Measurements from ENCODE around the gene BRWD1. TPM values are rescaled to one million over a fixed set of nuclear protein-coding genes. Genes with fewer than 3 reads are reported as not detected.
"Not testable (repeated sequence)": the region's sequence is repeated elsewhere in the genome, so short reads cannot be mapped to it uniquely, and the experiment has no call there.

BRWD1 gene
- total RNA-seq, 1 experiment from 2014 or later: 29.5 TPM

GRCh38 chr21:39164523-39164922 is 148.9 kb downstream of the BRWD1 start:
- no peak for DNase-seq (ENCODE audit: low read depth, low spot score)
- in situ Hi-C loops (cut with HindIII; ENCODE audit: low pct_unique_long_range_greater_than_20kb, low sequenced_read_pairs): no loop called here

- no peak for DNase-seq (ENCODE audit: low read depth, low spot score)
- in situ Hi-C loops (cut with HindIII; ENCODE audit: low pct_unique_long_range_greater_than_20kb, low sequenced_read_pairs): no loop called here
These were observed 152.4 kb downstream of the BRWD1 start for GRCh38 chr21:39161064-39161463.

- in situ Hi-C loops (cut with HindIII; ENCODE audit: low pct_unique_long_range_greater_than_20kb, low sequenced_read_pairs): no loop called here
- no peak for DNase-seq (ENCODE audit: low read depth, low spot score)
These were observed 153.9 kb downstream of the BRWD1 start for GRCh38 chr21:39159342-39160063.

GRCh38 chr21:39157241-39157640 is 156.2 kb downstream of the BRWD1 start:
- in situ Hi-C loops (cut with HindIII; ENCODE audit: low pct_unique_long_range_greater_than_20kb, low sequenced_read_pairs); DNase-seq (ENCODE audit: low read depth, low spot score): not testable (repeated sequence)

- in situ Hi-C loops (cut with HindIII; ENCODE audit: low pct_unique_long_range_greater_than_20kb, low sequenced_read_pairs): no loop called here
- DNase-seq (ENCODE audit: low read depth, low spot score): no peak
These were observed 157.4 kb downstream of the BRWD1 start for GRCh38 chr21:39156024-39156423.

GRCh38 chr21:39155578-39155977 is 157.9 kb downstream of the BRWD1 start:
- in situ Hi-C loops (cut with HindIII; ENCODE audit: low pct_unique_long_range_greater_than_20kb, low sequenced_read_pairs): no loop called here
- no peak for DNase-seq (ENCODE audit: low read depth, low spot score)

- DNase-seq (ENCODE audit: low read depth, low spot score): no peak
- in situ Hi-C loops (cut with HindIII; ENCODE audit: low pct_unique_long_range_greater_than_20kb, low sequenced_read_pairs): no loop called here
These were observed 159.6 kb downstream of the BRWD1 start for GRCh38 chr21:39153842-39154241.

- in situ Hi-C loops (cut with HindIII; ENCODE audit: low pct_unique_long_range_greater_than_20kb, low sequenced_read_pairs): no loop called here
- DNase-seq (ENCODE audit: low read depth, low spot score): peak; percentile 39
These were observed 160.1 kb downstream of the BRWD1 start for GRCh38 chr21:39153373-39153772.

GRCh38 chr21:39152271-39152670 is 161.2 kb downstream of the BRWD1 start:
- no peak for DNase-seq (ENCODE audit: low read depth, low spot score)
- in situ Hi-C loops (cut with HindIII; ENCODE audit: low pct_unique_long_range_greater_than_20kb, low sequenced_read_pairs): no loop called here

- in situ Hi-C loops (cut with HindIII; ENCODE audit: low pct_unique_long_range_greater_than_20kb, low sequenced_read_pairs): no loop called here
- no peak for DNase-seq (ENCODE audit: low read depth, low spot score)
These were observed 162.6 kb downstream of the BRWD1 start for GRCh38 chr21:39150877-39151276.

- in situ Hi-C loops (cut with HindIII; ENCODE audit: low pct_unique_long_range_greater_than_20kb, low sequenced_read_pairs): no loop called here
- DNase-seq (ENCODE audit: low read depth, low spot score): no peak
These were observed 163.1 kb downstream of the BRWD1 start for GRCh38 chr21:39150316-39150715.

- in situ Hi-C loops (cut with HindIII; ENCODE audit: low pct_unique_long_range_greater_than_20kb, low sequenced_read_pairs): no loop called here
- no peak for DNase-seq (ENCODE audit: low read depth, low spot score)
These were observed 163.6 kb downstream of the BRWD1 start for GRCh38 chr21:39149882-39150281.

GRCh38 chr21:39148975-39149374 is 164.5 kb downstream of the BRWD1 start:
- in situ Hi-C loops (cut with HindIII; ENCODE audit: low pct_unique_long_range_greater_than_20kb, low sequenced_read_pairs): no loop called here
- DNase-seq (ENCODE audit: low read depth, low spot score): no peak

GRCh38 chr21:39144191-39144590 is 169.2 kb downstream of the BRWD1 start:
- in situ Hi-C loops (cut with HindIII; ENCODE audit: low pct_unique_long_range_greater_than_20kb, low sequenced_read_pairs): no loop called here
- DNase-seq (ENCODE audit: low read depth, low spot score): peak; percentile 21

- DNase-seq (ENCODE audit: low read depth, low spot score): no peak
- in situ Hi-C loops (cut with HindIII; ENCODE audit: low pct_unique_long_range_greater_than_20kb, low sequenced_read_pairs): no loop called here
These were observed 170.5 kb downstream of the BRWD1 start for GRCh38 chr21:39142972-39143371.

GRCh38 chr21:39141502-39141901 is 171.9 kb downstream of the BRWD1 start:
- no peak for DNase-seq (ENCODE audit: low read depth, low spot score)
- in situ Hi-C loops (cut with HindIII; ENCODE audit: low pct_unique_long_range_greater_than_20kb, low sequenced_read_pairs): no loop called here

GRCh38 chr21:39137248-39138178 is 175.9 kb downstream of the BRWD1 start:
- DNase-seq (ENCODE audit: low read depth, low spot score): peak; percentile 16
- in situ Hi-C loops (cut with HindIII; ENCODE audit: low pct_unique_long_range_greater_than_20kb, low sequenced_read_pairs): no loop called here

- in situ Hi-C loops (cut with HindIII; ENCODE audit: low pct_unique_long_range_greater_than_20kb, low sequenced_read_pairs): no loop called here
These were observed 176.7 kb downstream of the BRWD1 start for GRCh38 chr21:39136711-39137110.

GRCh38 chr21:39136138-39136537 is 177.3 kb downstream of the BRWD1 start:
- DNase-seq (ENCODE audit: low read depth, low spot score): peak; percentile 27
- in situ Hi-C loops (cut with HindIII; ENCODE audit: low pct_unique_long_range_greater_than_20kb, low sequenced_read_pairs): not testable (repeated sequence)

More at GRCh38 chr21:39136711-39137110, 176.7 kb downstream of the BRWD1 start:
- DNase-seq (ENCODE audit: low read depth, low spot score): no peak

All from SK-MEL-5 (cell line).